GM21528 (cell line): ENCODE results near the gene COL23A1.

ENCODE experiments used
- ATAC-seq: cut with Tn5 transposase; IDR thresholded peaks from one replicate; pipeline ENCODE4 v1.9.1; 2021; ENCODE audit warnings: mild to moderate bottlenecking, moderate library complexity; ENCODE audit not compliant: unreplicated experiment, low FRiP score

COL23A1 gene

DNA sequence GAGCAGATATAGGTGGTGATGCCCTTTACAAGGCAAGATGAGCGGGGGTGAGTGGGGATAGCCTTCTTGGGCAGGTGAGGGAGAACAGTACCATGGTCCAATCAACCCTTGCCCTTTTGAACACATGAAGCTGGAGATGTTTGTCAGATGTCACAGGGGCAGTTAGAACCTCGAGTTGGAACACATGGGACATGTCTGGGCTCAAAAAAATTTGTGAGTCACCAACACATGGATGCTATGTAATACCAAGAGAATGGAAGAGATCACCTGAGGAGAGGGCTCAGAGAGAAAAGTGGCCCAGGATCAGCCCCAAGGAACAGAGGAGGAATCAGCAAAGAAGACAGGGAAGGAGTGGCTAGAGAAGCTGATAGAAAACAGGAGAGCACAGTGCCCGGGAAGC, 362.3 kb downstream of the COL23A1 start:
- ATAC-seq: no peak

DNA sequence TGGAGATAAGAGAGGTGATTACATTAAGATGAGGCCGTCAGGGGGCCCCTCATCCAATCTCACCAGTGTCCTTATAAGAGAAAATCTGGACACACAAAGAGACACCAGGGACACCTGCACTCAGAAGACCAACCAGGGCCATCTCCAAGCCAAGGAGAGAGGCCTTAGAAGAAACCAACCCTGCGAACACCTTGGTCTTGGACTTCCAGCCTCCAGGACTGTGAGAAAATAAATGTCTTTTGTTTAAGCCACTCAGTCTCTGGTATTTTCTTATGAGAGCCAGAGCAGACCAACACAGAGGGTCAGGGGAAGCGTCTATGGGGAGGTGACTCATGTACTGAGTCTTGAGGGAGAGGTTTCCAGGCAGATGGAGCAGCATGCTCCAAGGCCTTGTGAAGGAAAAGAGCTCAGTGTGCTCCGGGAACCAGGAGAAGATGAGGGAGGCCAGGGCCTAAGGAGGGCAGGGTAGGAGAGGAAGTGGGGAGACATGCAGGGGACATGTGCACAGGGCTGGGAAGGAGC, 363.0 kb downstream of the COL23A1 start:
- no peak for ATAC-seq

DNA sequence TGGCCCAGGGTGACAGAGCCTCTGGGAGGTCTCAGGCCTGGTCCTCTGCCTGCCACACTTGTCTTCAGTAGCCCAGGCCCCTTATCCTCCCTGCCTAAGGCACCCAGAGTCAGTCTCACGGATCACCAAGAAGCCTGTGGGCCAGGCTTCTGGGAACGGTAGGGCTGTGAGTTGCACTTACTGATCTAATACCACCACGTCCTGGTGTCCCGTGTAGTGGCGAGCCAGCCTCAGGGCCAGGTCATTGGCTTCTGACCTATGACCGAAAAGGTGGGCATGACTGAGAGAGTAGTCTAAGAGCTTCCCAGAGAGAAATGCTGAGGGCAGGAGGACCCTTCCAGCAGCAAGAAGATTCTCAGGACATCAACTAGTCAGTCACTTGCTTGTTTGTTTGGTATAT, 365.0 kb downstream of the COL23A1 start:
- no peak for ATAC-seq

DNA sequence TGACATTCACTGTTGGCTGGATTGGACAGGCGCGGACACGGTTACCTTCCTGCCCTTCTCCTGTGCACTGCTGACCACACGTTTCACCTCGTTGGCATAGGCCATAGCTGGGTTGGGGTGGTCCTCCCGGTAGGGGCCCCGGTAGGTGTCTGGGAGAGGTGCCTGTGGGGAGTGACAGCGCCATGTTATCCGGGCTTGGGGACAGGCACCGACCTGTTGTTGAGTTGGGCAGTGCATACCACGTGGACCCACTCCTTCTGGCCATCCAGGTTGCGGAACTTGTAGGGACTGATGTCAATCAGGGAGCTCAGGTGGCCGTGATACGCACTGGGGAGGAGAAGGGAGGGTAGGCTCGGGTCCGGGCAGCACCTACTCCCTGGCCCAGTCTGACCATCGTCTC, 365.8 kb downstream of the COL23A1 start:
- ATAC-seq: no peak

DNA sequence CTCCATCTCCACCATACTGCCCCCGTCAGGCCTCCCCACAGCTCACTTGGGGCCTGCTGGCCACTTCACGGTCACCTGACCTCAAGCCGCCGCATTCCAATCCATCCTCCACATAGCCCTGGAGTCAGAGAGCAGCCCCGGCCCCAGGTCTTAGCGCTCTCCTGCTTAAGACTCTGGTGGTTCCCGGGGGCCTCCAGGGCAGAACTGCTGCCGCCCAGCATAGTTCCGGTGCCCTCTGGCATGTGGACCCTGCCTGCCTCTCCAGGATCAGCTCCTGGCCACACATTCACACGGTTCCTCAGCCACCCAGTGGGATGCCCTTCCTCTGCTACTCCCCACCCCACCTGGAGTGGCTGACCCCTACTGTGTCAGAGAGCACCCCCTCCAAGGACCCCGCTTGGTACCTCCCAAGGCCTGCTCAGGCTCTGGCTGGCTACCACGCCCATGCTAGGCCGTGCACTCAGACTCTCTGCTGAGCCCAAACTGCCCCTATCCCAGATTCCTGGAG, 366.3 kb downstream of the COL23A1 start:
- ATAC-seq: no peak

DNA sequence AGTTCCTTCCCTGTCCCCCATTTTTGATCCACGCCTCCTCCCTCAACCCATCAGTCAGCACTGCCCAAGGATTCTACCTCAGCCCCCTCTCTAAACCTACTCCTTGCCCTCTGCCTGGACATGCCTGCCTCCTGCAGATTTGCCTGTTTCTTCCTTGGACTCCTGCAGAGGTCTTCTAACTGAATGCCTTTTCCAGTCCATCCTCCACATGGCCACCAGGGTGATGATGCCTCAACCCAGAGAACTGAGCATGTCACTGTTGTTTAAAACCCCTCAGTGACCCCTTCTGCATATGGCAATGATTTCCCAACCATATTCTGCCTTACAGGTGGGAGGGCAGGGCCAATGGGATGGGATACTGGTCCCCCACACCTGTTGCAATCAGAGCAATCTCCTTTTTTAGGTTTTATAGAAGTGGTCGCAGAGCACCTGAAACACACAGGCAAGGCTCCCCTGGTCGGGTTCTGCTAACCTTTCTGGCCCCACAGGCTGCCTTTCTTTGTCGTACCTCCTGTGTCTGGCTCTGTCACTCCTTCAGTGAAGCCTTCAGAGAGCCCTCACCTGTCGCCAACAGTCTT, 366.9 kb downstream of the COL23A1 start:
- no peak for ATAC-seq

DNA sequence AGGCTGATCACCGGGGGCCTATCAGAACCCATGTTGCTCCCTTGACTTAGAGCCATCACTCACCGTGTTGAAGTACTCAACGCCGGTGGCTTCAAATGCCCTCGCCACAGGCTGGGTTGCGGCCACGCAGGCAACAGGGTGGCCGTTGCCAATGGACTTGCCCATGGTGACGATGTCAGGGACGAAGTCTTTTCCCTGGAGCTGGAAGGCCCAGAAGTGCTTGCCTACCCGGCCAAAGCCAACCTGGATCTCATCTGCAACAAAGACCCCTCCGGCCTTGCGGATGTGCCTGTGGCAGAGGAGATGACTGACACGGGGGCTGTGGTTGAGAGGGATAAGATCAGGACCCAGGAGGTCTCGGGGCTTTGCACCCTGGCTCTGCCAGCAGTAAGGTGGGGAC, 367.9 kb downstream of the COL23A1 start:
- ATAC-seq: no peak

DNA sequence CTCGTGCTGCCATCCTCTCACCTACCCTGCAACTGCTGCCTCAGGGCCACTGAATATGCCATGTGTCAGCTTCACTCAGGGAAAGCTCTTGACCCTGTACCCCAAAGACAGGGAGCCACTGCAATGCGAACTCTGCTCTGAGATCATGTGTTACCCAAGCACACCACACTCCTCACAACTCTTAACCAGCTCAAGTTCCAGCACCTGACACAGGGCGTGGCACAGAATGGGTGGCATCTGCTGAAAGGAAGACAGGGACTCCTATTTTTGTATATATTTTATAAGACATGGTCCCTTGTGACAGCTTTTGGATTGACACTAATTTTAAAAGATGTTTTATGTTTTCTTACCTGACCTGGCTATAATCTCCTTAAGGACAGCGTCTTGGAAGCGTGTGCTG, 368.3 kb downstream of the COL23A1 start:
- ATAC-seq: no peak

DNA sequence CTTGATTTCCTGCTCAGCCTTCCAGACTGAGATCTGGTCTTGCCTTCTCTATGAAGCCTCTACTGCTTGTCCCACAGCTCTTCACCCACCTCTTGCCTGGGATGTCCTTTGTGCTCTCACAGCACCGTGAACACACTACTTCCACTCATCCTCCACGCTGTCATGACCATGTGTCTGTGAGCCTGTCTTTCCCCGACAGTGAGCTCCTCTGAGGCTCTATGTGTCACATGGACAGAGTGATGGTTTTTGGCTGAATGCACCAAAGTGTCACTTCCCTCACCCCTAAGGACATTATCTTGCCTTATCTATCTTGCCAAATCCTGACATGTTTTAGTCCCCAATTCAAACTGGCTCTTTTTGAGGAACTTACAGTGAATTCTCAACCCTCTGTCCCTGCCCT, 368.9 kb downstream of the COL23A1 start:
- no peak for ATAC-seq

DNA sequence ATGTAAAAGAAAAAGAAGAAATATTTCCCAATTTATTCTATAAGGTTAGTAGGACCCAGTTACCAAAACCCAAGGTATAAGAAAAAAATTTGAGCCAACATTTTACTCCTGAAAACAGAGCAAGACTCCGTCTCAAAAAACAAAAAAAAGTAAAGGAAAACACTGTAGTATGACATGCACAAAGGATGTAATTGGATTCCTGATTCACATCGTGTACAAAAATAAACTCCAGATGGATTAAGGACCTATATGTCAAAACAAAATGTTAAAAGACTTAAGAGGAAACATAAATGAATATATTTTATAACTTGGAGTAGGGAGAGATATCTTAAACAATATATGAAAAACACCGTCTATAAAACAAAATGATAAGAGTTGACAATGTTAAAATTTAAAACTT, 371.4 kb downstream of the COL23A1 start:
- ATAC-seq: no peak

DNA sequence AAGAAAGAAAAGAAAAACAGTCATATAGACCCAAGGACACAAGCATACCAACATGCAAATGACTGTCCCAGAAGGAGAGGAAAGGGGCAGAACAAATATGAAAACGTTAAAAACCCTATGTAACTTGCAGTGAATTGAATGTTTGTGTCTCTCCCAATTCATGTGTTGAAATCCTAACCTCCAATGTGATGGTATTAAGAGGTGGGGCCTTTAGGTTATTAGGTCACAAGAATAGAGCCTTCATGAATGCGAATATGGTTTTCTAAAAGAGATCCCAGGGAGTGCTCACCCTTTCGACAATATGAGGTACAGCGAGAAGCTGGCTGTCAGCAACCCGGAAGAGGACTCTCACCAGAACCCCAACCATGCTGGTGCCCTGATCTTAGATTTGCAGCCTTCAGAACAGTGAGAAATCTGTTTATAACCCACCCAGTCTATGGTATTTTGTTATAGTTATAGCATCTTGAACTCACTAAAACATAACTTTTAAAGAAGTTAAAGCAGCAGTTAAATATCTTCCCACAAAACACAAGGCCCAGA, 371.9 kb downstream of the COL23A1 start:
- ATAC-seq: no peak

DNA sequence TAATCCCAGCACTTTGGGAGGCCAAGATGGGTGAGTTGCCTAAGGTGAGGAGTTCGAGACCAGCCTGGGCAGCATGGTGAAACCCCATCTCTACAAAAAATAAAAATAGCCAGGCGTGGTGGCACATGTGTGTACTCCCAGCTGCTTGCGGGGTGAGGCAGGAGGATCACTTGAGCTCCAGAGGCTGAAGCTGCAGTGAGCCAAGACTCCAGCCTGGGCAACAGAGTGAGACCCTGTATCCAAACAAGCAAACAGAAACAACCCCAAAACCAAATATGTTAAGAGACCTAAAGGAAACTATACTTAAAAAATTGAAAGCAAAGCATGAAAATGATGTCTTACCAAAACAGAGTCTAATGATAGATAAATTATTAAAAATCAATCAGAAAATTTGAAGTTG, 373.4 kb downstream of the COL23A1 start:
- ATAC-seq: no peak

DNA sequence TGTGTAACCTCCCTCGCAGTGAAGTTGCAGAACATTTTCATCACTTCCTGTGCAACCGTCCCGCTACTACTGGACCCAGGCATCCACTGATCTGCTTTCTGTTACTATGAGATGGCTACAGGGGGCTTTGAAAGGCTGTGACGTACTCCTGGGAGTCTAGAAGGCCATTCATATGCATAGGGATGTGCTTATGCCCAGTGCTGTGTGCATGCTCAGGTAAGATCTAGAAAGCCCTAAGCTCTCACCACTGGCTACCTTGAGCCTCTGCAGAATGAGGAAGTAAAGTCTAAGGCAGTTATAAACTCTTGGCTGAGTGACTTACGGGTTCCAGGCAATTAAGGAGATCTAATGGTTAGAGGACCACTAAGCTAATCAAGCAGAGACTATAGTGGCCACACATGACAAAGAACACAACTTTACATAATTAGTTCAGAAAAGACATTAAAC, 374.1 kb downstream of the COL23A1 start:
- no peak for ATAC-seq

DNA sequence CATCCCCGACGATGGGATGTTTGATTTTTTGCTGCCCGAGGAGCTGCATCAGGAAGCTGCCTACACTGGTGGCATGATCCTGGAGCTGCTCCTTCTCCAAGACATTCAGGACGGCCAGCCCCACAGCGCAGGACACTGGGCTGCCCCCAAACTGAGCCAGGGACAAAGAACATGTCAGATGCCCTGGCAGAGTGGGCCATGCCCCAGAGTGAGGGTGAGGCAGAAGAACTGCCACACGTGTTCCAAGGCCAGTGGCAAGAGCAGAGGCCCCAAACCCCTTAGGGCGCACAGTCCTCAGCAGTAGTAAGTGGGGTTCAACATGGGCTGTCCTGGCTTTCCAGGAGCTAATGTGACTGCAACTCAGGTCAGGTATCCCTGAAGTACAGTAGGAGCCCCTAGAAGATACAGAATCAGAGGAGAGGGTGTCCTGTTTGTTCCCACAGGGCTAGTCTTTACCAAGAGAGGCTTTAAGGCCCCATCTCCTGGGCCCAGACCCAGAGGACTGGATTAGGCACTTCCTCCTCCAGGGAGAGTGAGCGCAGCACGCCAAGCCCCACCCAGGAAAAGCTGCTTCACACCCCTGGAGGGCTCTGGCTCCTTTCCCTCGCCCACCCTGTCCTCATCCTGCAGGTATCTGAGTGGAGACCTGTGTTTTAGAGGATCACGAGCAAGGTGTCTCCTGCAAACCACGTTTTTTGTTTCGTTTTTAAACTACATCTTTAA, 374.8 kb downstream of the COL23A1 start:
- ATAC-seq: no peak

DNA sequence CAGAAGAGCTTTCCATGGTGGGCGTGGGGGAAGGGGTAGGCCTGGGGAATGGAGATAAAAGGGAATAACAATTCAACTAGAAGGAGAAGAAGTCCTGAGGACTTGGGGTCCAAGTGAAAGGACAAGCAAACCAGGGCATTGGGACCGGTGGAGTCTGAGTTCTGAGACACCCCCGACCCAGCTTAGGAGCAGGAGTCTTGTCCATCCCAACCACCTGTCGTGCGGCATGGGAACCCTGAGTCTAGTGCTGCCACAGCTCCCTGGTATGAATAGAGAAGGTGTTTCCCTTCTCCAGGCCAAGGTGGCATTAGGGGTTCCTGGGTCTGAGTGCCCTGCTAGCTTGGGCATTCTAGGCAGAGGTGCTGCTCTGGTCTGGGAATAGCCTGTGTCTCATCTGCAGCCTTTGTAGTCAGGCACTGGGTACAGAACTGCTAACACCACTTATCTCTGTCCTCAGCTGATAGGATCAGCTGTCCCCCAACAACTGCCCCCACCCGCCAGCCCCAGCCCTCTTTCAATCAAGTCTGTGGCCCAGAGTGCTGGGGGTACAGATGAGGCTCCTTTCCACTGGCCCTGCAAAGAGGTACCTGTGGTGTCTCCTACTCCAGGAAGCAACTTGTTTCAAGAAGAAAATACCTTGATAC, 375.9 kb downstream of the COL23A1 start:
- ATAC-seq: no peak

DNA sequence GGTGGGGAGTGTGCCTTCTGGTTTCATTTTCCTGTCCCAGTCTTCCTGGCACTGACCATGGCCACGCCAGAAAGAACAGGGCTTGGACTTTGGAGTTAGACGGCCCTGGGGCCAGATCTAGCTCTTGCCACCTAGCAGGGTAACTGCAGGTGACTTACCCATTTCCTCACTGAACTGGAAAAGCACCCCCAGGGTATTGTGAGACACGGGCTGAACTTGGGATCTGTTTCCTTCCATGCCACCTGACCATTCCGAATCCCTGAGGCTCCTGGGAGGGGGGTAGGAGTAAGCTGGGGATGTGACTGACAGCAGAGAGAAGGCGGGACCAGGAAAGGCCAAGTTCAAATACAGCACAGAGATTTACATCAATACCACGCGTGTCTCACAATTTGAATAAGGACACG, 376.4 kb downstream of the COL23A1 start:
- no peak for ATAC-seq

DNA sequence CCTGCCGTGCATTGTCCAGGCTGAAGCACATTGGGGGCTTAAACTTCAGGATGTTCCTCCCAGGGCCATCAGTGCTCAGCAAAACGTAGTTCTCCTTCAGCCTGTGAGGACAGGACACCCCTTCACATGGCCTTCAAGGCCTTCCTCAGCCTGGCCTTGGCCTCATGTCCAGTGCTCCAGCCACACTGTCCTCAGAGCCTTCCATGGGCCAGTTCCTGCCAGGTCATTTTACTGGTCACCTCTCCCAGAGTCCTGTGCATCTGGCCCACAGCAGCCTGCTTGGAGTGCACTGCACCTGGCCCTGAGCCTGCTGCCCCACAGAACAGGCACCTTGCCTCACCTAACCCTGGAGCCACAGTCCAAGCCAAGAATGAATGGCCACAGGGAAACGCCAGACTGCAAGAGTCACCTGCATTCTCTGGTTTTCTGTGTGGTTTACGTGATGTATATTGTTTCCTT, 377.2 kb downstream of the COL23A1 start:
- ATAC-seq: no peak

DNA sequence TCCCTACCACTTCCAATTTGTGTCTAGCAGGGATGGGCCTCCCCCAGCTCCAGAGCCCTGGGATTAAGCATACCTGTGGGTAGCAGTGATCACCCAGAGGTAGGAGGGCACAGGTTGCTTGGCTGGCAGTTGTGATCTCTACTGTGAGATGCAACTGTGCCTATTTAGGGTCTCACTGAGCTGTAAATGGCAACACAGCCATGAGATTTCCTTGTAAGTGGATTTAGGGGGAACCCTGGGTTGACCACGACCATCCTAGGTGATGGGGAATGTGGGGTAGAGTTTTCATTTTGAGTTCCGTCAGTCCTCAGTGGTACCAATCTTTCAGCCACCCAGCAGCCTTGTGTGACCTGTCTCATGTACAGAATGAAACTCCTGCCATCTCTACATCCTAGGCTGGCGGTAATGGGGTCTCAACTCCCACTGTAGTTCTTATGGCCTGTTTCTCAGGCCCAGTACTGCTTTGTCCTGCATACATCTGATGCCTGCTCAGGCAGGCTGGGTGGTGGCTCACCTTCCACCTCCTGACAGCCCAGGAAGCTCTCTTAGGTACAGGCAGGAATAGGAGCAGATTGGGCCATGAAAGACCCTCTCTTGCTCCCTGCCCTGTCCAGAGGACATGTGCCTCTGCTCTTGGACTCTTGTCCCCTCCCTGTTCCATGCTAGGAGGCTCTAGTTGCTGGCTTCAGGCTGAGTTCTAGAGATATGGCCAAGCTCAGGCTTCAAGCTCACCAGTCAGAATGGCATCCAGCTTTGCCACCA, 377.8 kb downstream of the COL23A1 start:
- ATAC-seq: no peak

DNA sequence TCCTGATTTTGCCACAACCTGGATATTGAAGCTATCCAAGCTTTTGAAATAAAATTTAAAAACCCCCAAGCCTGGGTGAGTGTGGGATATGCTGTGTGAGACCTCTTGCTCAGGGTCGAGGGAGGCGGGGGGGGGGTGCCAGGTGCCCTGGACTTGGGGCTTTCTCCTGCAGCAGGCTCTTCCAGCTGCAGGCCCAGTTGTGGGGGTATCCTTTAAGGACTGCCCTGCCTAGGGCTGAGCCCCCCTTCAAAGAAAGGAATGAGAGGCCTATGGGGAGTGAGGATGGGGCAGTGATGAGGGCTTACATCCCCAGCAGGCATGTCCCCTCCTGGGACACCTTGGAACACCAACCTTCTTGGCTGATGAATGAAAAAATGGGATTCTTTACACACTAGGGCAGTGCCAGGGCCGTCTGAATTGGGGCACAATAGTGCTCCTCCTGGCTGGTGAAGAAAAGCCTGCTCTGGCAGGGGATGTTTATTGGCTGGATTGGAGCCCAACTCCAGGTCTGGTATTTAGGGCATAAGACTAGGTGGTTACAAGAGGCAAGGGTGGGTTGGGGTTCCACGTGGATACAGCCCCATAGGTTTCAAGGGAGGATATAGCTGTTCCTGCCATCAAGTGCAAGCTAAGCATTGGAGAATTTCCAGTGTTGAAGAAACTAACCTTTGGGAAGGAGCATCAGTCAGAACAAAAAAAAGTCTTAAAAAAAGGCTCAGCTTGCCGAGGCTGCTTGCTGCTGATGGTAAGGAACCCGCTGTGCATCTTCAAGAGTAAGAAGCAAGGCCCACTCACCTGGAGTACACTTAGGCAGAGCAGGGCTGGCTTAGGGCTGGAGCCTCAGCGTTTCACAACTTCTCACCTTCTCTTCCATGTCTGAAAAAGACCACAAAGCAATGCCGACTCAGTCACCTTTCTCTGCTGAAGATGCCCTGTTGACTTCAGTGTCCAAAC, 378.8 kb downstream of the COL23A1 start:
- no peak for ATAC-seq
